ENCODE results near the gene PET117.
"Not testable (repeated sequence)": the region's sequence is repeated elsewhere in the genome, so short reads cannot be mapped to it uniquely, and the experiment has no call there.

Gene PET117

GRCh38 chr20:18094191-18094590 lies 43.5 kb upstream of the PET117 start:
- TF ChIP-seq CTCF (conservative IDR thresholded peaks at IDR 0.05; ENCODE audit: low read depth, low read length), result no peak
- no peak for DNase-seq (ENCODE audit: low read depth)
- no peak overlapping the region for H3K4me3 ChIP-seq (ENCODE audit: low read length)

- H3K4me3 ChIP-seq (ENCODE audit: low read length); DNase-seq (ENCODE audit: low read depth): not testable (repeated sequence)
Measured at GRCh38 chr20:18100569-18100968, 37.1 kb upstream of the PET117 start.

GRCh38 chr20:18101125-18101810 lies 36.4 kb upstream of the PET117 start:
- no peak overlapping the region for H3K4me3 ChIP-seq (ENCODE audit: low read length)
- no peak for TF ChIP-seq CTCF (conservative IDR thresholded peaks at IDR 0.05; ENCODE audit: low read depth, low read length)
- no peak for DNase-seq (ENCODE audit: low read depth)

GRCh38 chr20:18103497-18103896 lies 34.2 kb upstream of the PET117 start:
- TF ChIP-seq CTCF (conservative IDR thresholded peaks at IDR 0.05; ENCODE audit: low read depth, low read length), result no peak
- DNase-seq (ENCODE audit: low read depth), result no peak
- no peak overlapping the region for H3K4me3 ChIP-seq (ENCODE audit: low read length)

GRCh38 chr20:18108326-18108725 lies 29.3 kb upstream of the PET117 start:
- DNase-seq (ENCODE audit: low read depth), result no peak
- no peak for TF ChIP-seq CTCF (conservative IDR thresholded peaks at IDR 0.05; ENCODE audit: low read depth, low read length)
- no peak overlapping the region for H3K4me3 ChIP-seq (ENCODE audit: low read length)

- H3K4me3 ChIP-seq (ENCODE audit: low read length), result not testable (repeated sequence)
Measured at GRCh38 chr20:18128574-18128973, 9.1 kb upstream of the PET117 start.

GRCh38 chr20:18132663-18133062 lies 5.0 kb upstream of the PET117 start:
- H3K4me3 ChIP-seq (ENCODE audit: low read length), result no peak overlapping the region
- TF ChIP-seq CTCF (conservative IDR thresholded peaks at IDR 0.05; ENCODE audit: low read depth, low read length), result no peak
- no peak for DNase-seq (ENCODE audit: low read depth)

More at GRCh38 chr20:18128574-18128973, 9.1 kb upstream of the PET117 start:
- not testable (repeated sequence) for DNase-seq (ENCODE audit: low read depth)

GRCh38 chr20:18133962-18134361 lies 3.7 kb upstream of the PET117 start:
- no peak for DNase-seq (ENCODE audit: low read depth)
- no peak for TF ChIP-seq CTCF (conservative IDR thresholded peaks at IDR 0.05; ENCODE audit: low read depth, low read length)
- H3K4me3 ChIP-seq (ENCODE audit: low read length), result no peak overlapping the region

All from retinal pigment epithelial cell (primary cell).